ENCODE measurements around the gene CIROP. TPM values are rescaled to one million over a fixed set of nuclear protein-coding genes. Genes with fewer than 3 reads are reported as not detected.

CIROP gene
- total and polyA plus RNA-seq, 2 donors (not counting 1 experiment from before 2014, with no cell fraction given), result not detected

GRCh38 chr14:23147676-23148075 is 42.9 kb upstream of the CIROP start:
- WGBS (ENCODE audit: insufficient coverage), result 100% methylated on average over 1 of the region's 1 CpG
- Histone ChIP-seq H3K4me1 (ENCODE audit: control insufficient read depth in 2 of 2, insufficient read depth in 2 of 2, low read length in 2 of 2) (no peaks in the 10 kb centered on the region), H3K36me3 (replicated peaks in 1 of 2; ENCODE audit: control extremely low read depth in 1 of 2, control insufficient read depth in 1 of 2, extremely low read depth in 1 of 2, insufficient read depth in 2 of 2, low read length in 1 of 2) (no peaks in the 10 kb centered on the region), H3K9me3 (ENCODE audit: control extremely low read depth in 1 of 3, control insufficient read depth in 2 of 3, insufficient read depth in 1 of 3, low read length in 2 of 3) (no peaks in the 10 kb centered on the region), H4K20me1 (ENCODE audit: control insufficient read depth, insufficient read depth, low read length, poor library complexity, severe bottlenecking) (no peaks in the 10 kb centered on the region), H3K4me2 (replicated peaks; ENCODE audit: low read depth, low read length, poor library complexity, severe bottlenecking) (no peak overlapping the region), H2AFZ (ENCODE audit: insufficient read depth, low read depth, low read length, poor library complexity, severe bottlenecking) (no peak overlapping the region), H3K27ac (ENCODE audit: low read length in 2 of 2) (no peak overlapping the region), H3K27me3 (replicated peaks in 1 of 4; ENCODE audit: control extremely low read depth in 1 of 4, control insufficient read depth in 3 of 4, insufficient read depth in 4 of 4, low read length in 3 of 4) (no peaks in the 10 kb centered on the region), H3K79me2 (ENCODE audit: control insufficient read depth, insufficient read depth, low read length) (no peaks in the 10 kb centered on the region), H3K9ac (ENCODE audit: low read length) (no peak overlapping the region), H3K4me3 (ENCODE audit: control extremely low read depth in 1 of 5, extremely low read depth in 1 of 5, insufficient read depth in 1 of 5, low read depth in 2 of 5, low read length in 4 of 5) (no peak overlapping the region)
- H3K9me3 Mint-ChIP-seq (ENCODE audit: insufficient read depth), result no peaks in the 10 kb centered on the region
- POLR2A ChIA-PET, result no interaction called here
- peaks cover 6% of the 10 kb centered on the region for H3K4me1 Mint-ChIP-seq
- no peak for TF ChIP-seq CTCF (IDR thresholded peaks at IDR 0.05)
- TF ChIP-seq EZH2 (IDR thresholded peaks at IDR 0.05; ENCODE audit: borderline replicate concordance, insufficient read depth, low read depth, low read length, poor library complexity, severe bottlenecking), result no peak
- intact Hi-C loops (cut with micrococcal nuclease), result no loop called here
- no peak overlapping the region for H3K4me3 Mint-ChIP-seq
- CTCF ChIA-PET, result no interaction called here
- H3K27ac Mint-ChIP-seq, result no peak overlapping the region
- H3K27me3 Mint-ChIP-seq, result peaks cover 12% of the 10 kb centered on the region
- DNase-seq, result no peak
- no peak for ATAC-seq (ENCODE audit: low read depth)

- H3K4me1 Mint-ChIP-seq, result peaks cover 6% of the 10 kb centered on the region
- no peaks in the 10 kb centered on the region for H4K20me1 ChIP-seq (ENCODE audit: control insufficient read depth, insufficient read depth, low read length, poor library complexity, severe bottlenecking)
- ChIA-PET POLR2A (no interaction called here), CTCF (no interaction called here)
- TF ChIP-seq EZH2 (IDR thresholded peaks at IDR 0.05; ENCODE audit: borderline replicate concordance, insufficient read depth, low read depth, low read length, poor library complexity, severe bottlenecking) (no peak), CTCF (IDR thresholded peaks at IDR 0.05) (no peak)
- H3K4me2 ChIP-seq (replicated peaks; ENCODE audit: low read depth, low read length, poor library complexity, severe bottlenecking), result no peak overlapping the region
- intact Hi-C loops (cut with micrococcal nuclease), result no loop called here
- H3K27me3 ChIP-seq (replicated peaks in 1 of 4; ENCODE audit: control extremely low read depth in 1 of 4, control insufficient read depth in 3 of 4, insufficient read depth in 4 of 4, low read length in 3 of 4), result no peaks in the 10 kb centered on the region
- 94% methylated on average over 2 of the region's 4 CpGs for WGBS (ENCODE audit: insufficient coverage)
- no peaks in the 10 kb centered on the region for H3K9me3 ChIP-seq (ENCODE audit: control extremely low read depth in 1 of 3, control insufficient read depth in 2 of 3, insufficient read depth in 1 of 3, low read length in 2 of 3)
- no peaks in the 10 kb centered on the region for H3K79me2 ChIP-seq (ENCODE audit: control insufficient read depth, insufficient read depth, low read length)
- no peaks in the 10 kb centered on the region for H3K4me1 ChIP-seq (ENCODE audit: control insufficient read depth in 2 of 2, insufficient read depth in 2 of 2, low read length in 2 of 2)
- no peak overlapping the region for H3K27ac ChIP-seq (ENCODE audit: low read length in 2 of 2)
- no peak overlapping the region for H3K4me3 ChIP-seq (ENCODE audit: control extremely low read depth in 1 of 5, extremely low read depth in 1 of 5, insufficient read depth in 1 of 5, low read depth in 2 of 5, low read length in 4 of 5)
- H3K9ac ChIP-seq (ENCODE audit: low read length), result no peak overlapping the region
- no peaks in the 10 kb centered on the region for H3K36me3 ChIP-seq (replicated peaks in 1 of 2; ENCODE audit: control extremely low read depth in 1 of 2, control insufficient read depth in 1 of 2, extremely low read depth in 1 of 2, insufficient read depth in 2 of 2, low read length in 1 of 2)
- ATAC-seq (ENCODE audit: low read depth), result no peak
- H3K27ac Mint-ChIP-seq, result no peak overlapping the region
- H2AFZ ChIP-seq (ENCODE audit: insufficient read depth, low read depth, low read length, poor library complexity, severe bottlenecking), result no peak overlapping the region
- no peak for DNase-seq
- no peaks in the 10 kb centered on the region for H3K9me3 Mint-ChIP-seq (ENCODE audit: insufficient read depth)
- peaks cover 12% of the 10 kb centered on the region for H3K27me3 Mint-ChIP-seq
- H3K4me3 Mint-ChIP-seq, result no peak overlapping the region
Observed at GRCh38 chr14:23146980-23147379, 42.2 kb upstream of the CIROP start.
